Muscle layer of colon (tissue), 2 donors: ENCODE measurements around the gene PIGZ.
A peak's percentile ranks its signal among the peaks of the same experiment; 100 is the strongest.

Experiments used
- H3K27ac ChIP-seq: one replicate; pipeline ENCODE4 v1.7.0; 2013; ENCODE audit warnings: low read depth, mild to moderate bottlenecking, low read length, moderate library complexity
- H3K27me3 ChIP-seq, 2 donors: one replicate each; pipeline ENCODE4 v1.7.0; 2013; ENCODE audit warnings: low read length in 2 of 2, mild to moderate bottlenecking in 2 of 2; ENCODE audit not compliant: insufficient read depth in 2 of 2, control insufficient read depth in 1 of 2
- H3K36me3 ChIP-seq: one replicate; pipeline ENCODE4 v1.7.0; 2013; ENCODE audit warnings: mild to moderate bottlenecking, low read length; ENCODE audit not compliant: insufficient read depth
- H3K4me1 ChIP-seq: one replicate; pipeline ENCODE4 v1.7.0; 2013; ENCODE audit warnings: mild to moderate bottlenecking, low read length; ENCODE audit not compliant: insufficient read depth
- H3K4me3 ChIP-seq, 2 donors: one replicate each; pipeline ENCODE4 v1.7.0; 2013; ENCODE audit warnings: low read length in 2 of 2, low read depth in 1 of 2, mild to moderate bottlenecking in 1 of 2, moderate library complexity in 1 of 2
- H3K9ac ChIP-seq: one replicate; pipeline ENCODE4 v1.7.0; 2013; ENCODE audit warnings: low read length
- H3K9me3 ChIP-seq: one replicate; pipeline ENCODE4 v1.7.0; 2013; ENCODE audit warnings: mild to moderate bottlenecking, low read length
- donor health status: abdominal sarcoma.
- donor health status: Adenocarcinoma of cecum.

PIGZ gene

GRCh38 chr3:196942226-196942914 is 26.3 kb downstream of the PIGZ start, which contains the start of gene NCBP2:
Gene NCBP2, minus strand, starts transcription at chr3:196942528. Its CDS starts 25 bp downstream, at chr3:196942503.
- Histone ChIP-seq H3K27ac (peak within 1 kb of the TSS; percentile 82), H3K4me1 (peaks cover 13% of the 10 kb centered on the region), H3K27me3 (no peaks in the 10 kb centered on the region), H3K36me3 (peaks cover 21% of the 10 kb centered on the region), H3K9ac (peak within 1 kb of the TSS; percentile 96), H3K4me3 (peak within 1 kb of the TSS; percentile 66 to 98), H3K9me3 (no peaks in the 10 kb centered on the region)

GRCh38 chr3:196941729-196942225 is 26.9 kb downstream of the PIGZ start:
- Histone ChIP-seq H3K9me3 (no peaks in the 10 kb centered on the region), H3K36me3 (peaks cover 27% of the 10 kb centered on the region), H3K4me1 (peaks cover 13% of the 10 kb centered on the region), H3K27ac (peak overlapping the region; percentile 82), H3K9ac (peak overlapping the region; percentile 96), H3K27me3 (no peaks in the 10 kb centered on the region), H3K4me3 (peak overlapping the region; percentile 66 to 98)

- H3K9me3 ChIP-seq = no peaks in the 10 kb centered on the region
- peaks cover 56% of the 10 kb centered on the region for H3K36me3 ChIP-seq
- H3K4me1 ChIP-seq = peaks cover 9% of the 10 kb centered on the region
- no peaks in the 10 kb centered on the region for H3K27me3 ChIP-seq
- H3K9ac ChIP-seq = no peak overlapping the region
- H3K4me3 ChIP-seq = no peak overlapping the region
- no peak overlapping the region for H3K27ac ChIP-seq
Measured at GRCh38 chr3:196938576-196938975, 30.1 kb downstream of the PIGZ start.

GRCh38 chr3:196938124-196938523 is 30.5 kb downstream of the PIGZ start:
- Histone ChIP-seq H3K36me3 (peaks cover 56% of the 10 kb centered on the region), H3K4me3 (no peak overlapping the region), H3K4me1 (peaks cover 5% of the 10 kb centered on the region), H3K9me3 (no peaks in the 10 kb centered on the region), H3K9ac (no peak overlapping the region), H3K27me3 (no peaks in the 10 kb centered on the region), H3K27ac (no peak overlapping the region)

- Histone ChIP-seq H3K9ac (no peak overlapping the region), H3K4me1 (peaks cover 5% of the 10 kb centered on the region), H3K27ac (no peak overlapping the region), H3K4me3 (no peak overlapping the region), H3K9me3 (no peaks in the 10 kb centered on the region), H3K27me3 (no peaks in the 10 kb centered on the region), H3K36me3 (peaks cover 68% of the 10 kb centered on the region)
Measured at GRCh38 chr3:196936288-196936687, 32.3 kb downstream of the PIGZ start.

- Histone ChIP-seq H3K4me1 (no peaks in the 10 kb centered on the region), H3K9ac (no peak overlapping the region), H3K4me3 (no peak overlapping the region), H3K36me3 (peaks cover 83% of the 10 kb centered on the region), H3K9me3 (no peaks in the 10 kb centered on the region), H3K27ac (no peak overlapping the region), H3K27me3 (no peaks in the 10 kb centered on the region)
Measured at GRCh38 chr3:196932600-196932999, 36.0 kb downstream of the PIGZ start.

GRCh38 chr3:196931828-196932587 is 36.6 kb downstream of the PIGZ start:
- Histone ChIP-seq H3K27me3 (no peaks in the 10 kb centered on the region), H3K9me3 (no peaks in the 10 kb centered on the region), H3K4me3 (no peak overlapping the region), H3K27ac (no peak overlapping the region), H3K36me3 (peaks cover 79% of the 10 kb centered on the region), H3K9ac (no peak overlapping the region), H3K4me1 (no peaks in the 10 kb centered on the region)

GRCh38 chr3:196931157-196931556 is 37.5 kb downstream of the PIGZ start:
- Histone ChIP-seq H3K36me3 (peaks cover 71% of the 10 kb centered on the region), H3K4me3 (no peak overlapping the region), H3K9me3 (no peaks in the 10 kb centered on the region), H3K9ac (no peak overlapping the region), H3K4me1 (no peaks in the 10 kb centered on the region), H3K27me3 (no peaks in the 10 kb centered on the region), H3K27ac (no peak overlapping the region)

- Histone ChIP-seq H3K27ac (no peak overlapping the region), H3K36me3 (peaks cover 56% of the 10 kb centered on the region), H3K9me3 (no peaks in the 10 kb centered on the region), H3K27me3 (no peaks in the 10 kb centered on the region), H3K4me1 (no peaks in the 10 kb centered on the region), H3K4me3 (no peak overlapping the region), H3K9ac (no peak overlapping the region)
Measured at GRCh38 chr3:196927571-196928453, 40.8 kb downstream of the PIGZ start.

- Histone ChIP-seq H3K4me1 (no peaks in the 10 kb centered on the region), H3K9ac (no peak overlapping the region), H3K27ac (no peak overlapping the region), H3K4me3 (no peak overlapping the region), H3K36me3 (peaks cover 9% of the 10 kb centered on the region), H3K9me3 (no peaks in the 10 kb centered on the region), H3K27me3 (no peaks in the 10 kb centered on the region)
Measured at GRCh38 chr3:196920733-196921132, 47.9 kb downstream of the PIGZ start.

GRCh38 chr3:196918968-196919367 is 49.7 kb downstream of the PIGZ start:
- Histone ChIP-seq H3K36me3 (peaks cover 16% of the 10 kb centered on the region), H3K4me1 (no peaks in the 10 kb centered on the region), H3K27ac (no peak overlapping the region), H3K4me3 (no peak overlapping the region), H3K9me3 (no peaks in the 10 kb centered on the region), H3K9ac (no peak overlapping the region), H3K27me3 (no peaks in the 10 kb centered on the region)
